H1 (cell line): ENCODE measurements around the gene TRO. TPM values are rescaled to one million over a fixed set of nuclear protein-coding genes. Genes with fewer than 3 reads are reported as not detected.

ENCODE experiments used
- BRCA1 ChIP-seq: IDR thresholded peaks from 2 replicates; pipeline ENCODE4 v1.6.1; 2012; ENCODE audit warnings: low read depth, low read length, improper control_type of control experiment
- CHD1 ChIP-seq: IDR thresholded peaks from 2 replicates; pipeline ENCODE4 v1.6.1; 2012; ENCODE audit warnings: low read depth, low read length, improper control_type of control experiment
- CREB1 ChIP-seq: IDR thresholded peaks from 2 replicates; pipeline ENCODE4 v1.6.1; 2012; ENCODE audit warnings: inconsistent platforms
- EP300 ChIP-seq, 2 experiments: IDR thresholded peaks; 1 replicate in 1 of 2; 2 replicates in 1 of 2; pipeline ENCODE4 v1.6.1; 2011 to 2012; ENCODE audit warnings: low read depth in 2 of 2, low read length in 2 of 2, mild to moderate bottlenecking in 2 of 2, borderline replicate concordance in 1 of 2, inconsistent platforms in 1 of 2, moderate library complexity in 1 of 2
- KDM4A ChIP-seq: IDR thresholded peaks from one replicate; pipeline ENCODE4 v1.7.1; 2012; ENCODE audit warnings: low read depth, mild to moderate bottlenecking, moderate library complexity, low read length, inconsistent platforms; ENCODE audit not compliant: severe bottlenecking
- POLR2A ChIP-seq, 2 experiments: IDR thresholded peaks; 1 replicate in 1 of 2; 2 replicates in 1 of 2; pipeline ENCODE4 v1.6.1; 2011; ENCODE audit warnings: low read depth in 2 of 2, low read length in 2 of 2, mild to moderate bottlenecking in 2 of 2; ENCODE audit errors: control extremely low read depth in 1 of 2
- POU5F1 ChIP-seq: IDR thresholded peaks from 2 replicates; pipeline ENCODE4 v1.6.1; 2011; ENCODE audit warnings: low read depth, mild to moderate bottlenecking, low read length, moderate library complexity
- RAD21 ChIP-seq, 2 experiments: IDR thresholded peaks in 1 of 2; conservative IDR thresholded peaks in 1 of 2; 2 replicates each; pipeline ENCODE4 v1.6.1; 2011; ENCODE audit warnings: low read depth in 2 of 2, low read length in 2 of 2, improper control_type of control experiment in 1 of 2, inconsistent platforms in 1 of 2, mild to moderate bottlenecking in 1 of 2, moderate library complexity in 1 of 2
- SAP30 ChIP-seq: fragments of 300-600 bp; sonication (generic); IDR thresholded peaks from 2 replicates; pipeline ENCODE4 v1.7.1; 2012; ENCODE audit warnings: low read length, moderate library complexity, mild to moderate bottlenecking, inconsistent platforms; ENCODE audit not compliant: insufficient read depth, insufficient replicate concordance
- SIN3A ChIP-seq, 2 experiments: IDR thresholded peaks in 1 of 2; conservative IDR thresholded peaks in 1 of 2; 2 replicates each; pipeline ENCODE4 v1.6.1; 2011 to 2012; ENCODE audit warnings: low read length in 2 of 2, improper control_type of control experiment in 1 of 2, low read depth in 1 of 2, mild to moderate bottlenecking in 1 of 2
- SIX5 ChIP-seq: IDR thresholded peaks from 2 replicates; pipeline ENCODE4 v1.6.1; 2011; ENCODE audit warnings: mild to moderate bottlenecking, low read depth, low read length
- SP1 ChIP-seq: IDR thresholded peaks from 2 replicates; pipeline ENCODE4 v1.6.1; 2011; ENCODE audit warnings: low read depth, low read length
- TAF1 ChIP-seq: IDR thresholded peaks from 2 replicates; pipeline ENCODE4 v1.6.1; 2011; ENCODE audit warnings: mild to moderate bottlenecking, low read depth, low read length
- polyA plus RNA-seq, 7 experiments: library from polyadenylated mRNA; depleted of rRNA in 3 of 7; stranded (reverse) in 5 of 7; unstranded in 2 of 7; fragments of >200 nt in 5 of 7; fragments of 200-250 nt in 2 of 7; gene quantifications; 1 replicate in 5 of 7; 2 replicates in 1 of 7; 4 replicates in 1 of 7; pipeline versions ENCODE4 v1.2.1 to v1.2.3, GENCODE V29; 2011 to 2013; ENCODE audit warnings: missing spikeins in 2 of 7, mixed read lengths in 2 of 7
- total RNA-seq: library from RNA; stranded (reverse); fragmentation: NEBNext Ultra II Directional; extraction: Animal tissue kit (Norgen Biotek cat#: 25700); gene quantifications from 2 replicates; pipeline ENCODE4 v1.2.1, GENCODE V29; 2021
- TF ChIP-seq, protein P1 (sequence below), 3 experiments: IDR thresholded peaks; 1 replicate in 2 of 3; 2 replicates in 1 of 3; pipeline versions ENCODE4 v1.5.1 to v1.6.1; 2011; ENCODE audit warnings: low read length in 3 of 3, mild to moderate bottlenecking in 3 of 3, inconsistent platforms in 2 of 3, low read depth in 1 of 3, moderate library complexity in 1 of 3; ENCODE audit not compliant: insufficient read depth in 1 of 3; ENCODE audit errors: control extremely low read depth in 1 of 3

Gene TRO
- total and polyA plus RNA-seq, 2 of the 8 experiments (the other 6 are each of a cell fraction or from before 2014, with no cell fraction given): 49.5 to 57.6 TPM

DNA sequence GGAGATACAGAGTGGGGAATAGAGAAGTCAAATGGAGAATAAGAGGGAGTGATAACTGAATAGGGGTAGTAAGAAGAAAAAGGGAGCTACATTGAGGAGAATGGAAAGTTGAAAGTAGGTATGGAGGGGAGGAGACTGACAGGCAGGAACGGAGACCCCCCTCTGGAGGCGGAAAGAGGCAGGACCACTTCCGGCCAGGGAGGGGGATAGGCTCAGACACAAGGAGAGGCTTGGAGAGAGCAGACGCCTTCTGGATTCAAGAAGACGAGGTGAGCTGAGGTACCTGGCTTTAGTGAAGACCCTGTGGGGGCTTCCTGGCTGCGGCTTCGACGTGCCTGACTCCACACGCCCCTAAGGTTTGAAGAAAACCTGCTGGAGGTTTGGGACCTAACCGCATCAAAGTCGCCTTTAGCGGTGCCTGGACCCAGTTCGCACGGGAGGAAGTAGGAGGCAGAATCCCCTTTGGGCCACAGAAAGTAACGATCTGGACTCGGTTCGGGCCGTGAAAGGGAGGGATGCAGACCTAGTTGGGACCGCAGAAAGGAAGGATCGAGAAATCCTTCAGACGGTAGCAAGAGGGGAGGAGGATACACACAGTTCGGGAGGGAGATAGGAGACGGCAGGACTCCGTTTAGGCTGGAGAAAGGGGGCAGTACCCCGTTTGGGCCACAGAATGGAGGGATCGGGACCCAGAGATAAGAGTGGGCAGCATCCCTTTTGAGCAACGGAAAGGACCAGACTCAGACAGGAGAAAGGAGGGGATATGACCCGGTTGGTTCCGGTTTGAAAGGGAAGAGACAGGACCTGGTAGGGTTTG, at the start of gene TRO (continued):
- peak in 1 of 2 experiments; percentile 45; a peak in 1 of 3 replicates for TF ChIP-seq POLR2A (IDR thresholded peaks at IDR 0.05; ENCODE audit: control extremely low read depth in 1 of 2, low read depth in 2 of 2, low read length in 2 of 2)
- TF ChIP-seq RAD21 (IDR thresholded peaks at IDR 0.05 in 1 of 2, conservative IDR thresholded peaks at IDR 0.05 in 1 of 2; ENCODE audit: low read depth in 2 of 2, low read length in 2 of 2): peak in 1 of 2 experiments; percentile 11; a peak in 2 of 4 replicates
- TF ChIP-seq SIN3A (conservative IDR thresholded peaks at IDR 0.05 in 1 of 2, IDR thresholded peaks at IDR 0.05 in 1 of 2; ENCODE audit: low read depth in 1 of 2, low read length in 2 of 2): 0 out of 4 replicates have a peak, but pooled peaks of 1 of the 2 experiments have one; percentile 49
- TF ChIP-seq BRCA1: no peak
- TF ChIP-seq EP300 (IDR thresholded peaks at IDR 0.05; ENCODE audit: borderline replicate concordance in 1 of 2, low read depth in 2 of 2, low read length in 2 of 2): no peak
- peak; percentile 63; the same call in 1 of the 2 replicates for TF ChIP-seq TAF1
- TF ChIP-seq, protein P1, sequence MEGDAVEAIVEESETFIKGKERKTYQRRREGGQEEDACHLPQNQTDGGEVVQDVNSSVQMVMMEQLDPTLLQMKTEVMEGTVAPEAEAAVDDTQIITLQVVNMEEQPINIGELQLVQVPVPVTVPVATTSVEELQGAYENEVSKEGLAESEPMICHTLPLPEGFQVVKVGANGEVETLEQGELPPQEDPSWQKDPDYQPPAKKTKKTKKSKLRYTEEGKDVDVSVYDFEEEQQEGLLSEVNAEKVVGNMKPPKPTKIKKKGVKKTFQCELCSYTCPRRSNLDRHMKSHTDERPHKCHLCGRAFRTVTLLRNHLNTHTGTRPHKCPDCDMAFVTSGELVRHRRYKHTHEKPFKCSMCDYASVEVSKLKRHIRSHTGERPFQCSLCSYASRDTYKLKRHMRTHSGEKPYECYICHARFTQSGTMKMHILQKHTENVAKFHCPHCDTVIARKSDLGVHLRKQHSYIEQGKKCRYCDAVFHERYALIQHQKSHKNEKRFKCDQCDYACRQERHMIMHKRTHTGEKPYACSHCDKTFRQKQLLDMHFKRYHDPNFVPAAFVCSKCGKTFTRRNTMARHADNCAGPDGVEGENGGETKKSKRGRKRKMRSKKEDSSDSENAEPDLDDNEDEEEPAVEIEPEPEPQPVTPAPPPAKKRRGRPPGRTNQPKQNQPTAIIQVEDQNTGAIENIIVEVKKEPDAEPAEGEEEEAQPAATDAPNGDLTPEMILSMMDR (IDR thresholded peaks at IDR 0.05; ENCODE audit: control extremely low read depth in 1 of 3, insufficient read depth in 1 of 3, low read depth in 1 of 3, low read length in 3 of 3): peak in 2 of 3 experiments; percentile 21 to 24; a peak in 3 of 4 replicates
- TF ChIP-seq SP1: no peak
- TF ChIP-seq SAP30: no peak
- TF ChIP-seq CHD1: no peak
- peak; percentile 26 for TF ChIP-seq KDM4A
- TF ChIP-seq SIX5: no peak
- no peak for TF ChIP-seq CREB1
- TF ChIP-seq POU5F1: no peak
- TF ChIP-seq, all 59 proteins: peak for 7
